SK-N-SH treated with all-trans-retinoic acid at 6 μM for 48 hours (cell line): ENCODE data around the gene TMEM236.

Experiments
- ATAC-seq: fragments of 200-7000 bp; cut with Tn5 transposase; 3 replicates; pipeline ENCODE4 v1.9.1; 2020; ENCODE audit warnings: mild to moderate bottlenecking, moderate library complexity
- ARNTL ChIP-seq: fragments of 450-650 bp; formaldehyde crosslinking; IDR thresholded peaks from 2 replicates; pipeline ENCODE4 v1.5.0; 2020; ENCODE audit warnings: low read depth, mild to moderate bottlenecking, moderate library complexity, borderline replicate concordance
- BACH2 ChIP-seq: fragments of 250-450 bp; sonication (Bioruptor Pico); IDR thresholded peaks from 2 replicates; pipeline ENCODE4 v1.9.0; 2021; ENCODE audit warnings: mild to moderate bottlenecking, borderline replicate concordance
- CREB5 ChIP-seq: fragments of 250-450 bp; sonication (Bioruptor Pico); IDR thresholded peaks from 2 replicates; pipeline ENCODE4 v1.5.1; 2020; ENCODE audit warnings: low read depth, mild to moderate bottlenecking, moderate library complexity
- CSDC2 ChIP-seq: fragments of 250-450 bp; sonication (Bioruptor Pico); IDR thresholded peaks from 2 replicates; pipeline ENCODE4 v1.5.0; 2020; ENCODE audit warnings: mild to moderate bottlenecking, moderate library complexity
- CSRNP3 ChIP-seq: fragments of 250-450 bp; sonication (Bioruptor Pico); IDR thresholded peaks from 2 replicates; pipeline ENCODE4 v1.5.1; 2021; ENCODE audit warnings: mild to moderate bottlenecking, moderate library complexity
- ESRRG ChIP-seq: fragments of 250-450 bp; sonication (Bioruptor Pico); IDR thresholded peaks from 2 replicates; pipeline ENCODE4 v1.6.1; 2021; ENCODE audit warnings: mild to moderate bottlenecking
- GLIS3 ChIP-seq: fragments of 250-450 bp; sonication (Bioruptor Pico); IDR thresholded peaks from 2 replicates; pipeline ENCODE4 v1.5.0; 2020; ENCODE audit warnings: mild to moderate bottlenecking, moderate library complexity
- ISL1 ChIP-seq: fragments of 250-450 bp; sonication (Bioruptor Pico); IDR thresholded peaks from 2 replicates; pipeline ENCODE4 v2.1.2; 2022; ENCODE audit warnings: mild to moderate bottlenecking, moderate library complexity
- OSR1 ChIP-seq: fragments of 250-450 bp; sonication (Bioruptor Pico); IDR thresholded peaks from 2 replicates; pipeline ENCODE4 v1.8.0; 2022; ENCODE audit warnings: moderate library complexity, mild to moderate bottlenecking, inconsistent platforms
- PATZ1 ChIP-seq: fragments of 250-450 bp; sonication (Bioruptor Pico); IDR thresholded peaks from 2 replicates; pipeline ENCODE4 v1.8.0; 2020; ENCODE audit warnings: mild to moderate bottlenecking, moderate library complexity, borderline replicate concordance
- PPARA ChIP-seq: fragments of 250-450 bp; sonication (Bioruptor Pico); IDR thresholded peaks from 2 replicates; pipeline ENCODE4 v1.5.0; 2020; ENCODE audit warnings: mild to moderate bottlenecking, borderline replicate concordance
- RARB ChIP-seq: fragments of 250-450 bp; sonication (Bioruptor Pico); IDR thresholded peaks from 2 replicates; pipeline ENCODE4 v1.8.0; 2021; ENCODE audit warnings: mild to moderate bottlenecking, moderate library complexity
- SNAI2 ChIP-seq: fragments of 250-450 bp; sonication (Bioruptor Pico); IDR thresholded peaks from 2 replicates; pipeline ENCODE4 v1.5.0; 2020; ENCODE audit warnings: mild to moderate bottlenecking, moderate library complexity
- TOX ChIP-seq: fragments of 250-450 bp; sonication (Bioruptor Pico); IDR thresholded peaks from 2 replicates; pipeline ENCODE4 v1.8.0; 2021; ENCODE audit warnings: mild to moderate bottlenecking, moderate library complexity, borderline replicate concordance
- ZC3H10 ChIP-seq: fragments of 250-450 bp; sonication (Bioruptor Pico); IDR thresholded peaks from 2 replicates; pipeline ENCODE4 v1.5.1; 2021; ENCODE audit warnings: mild to moderate bottlenecking, moderate library complexity
- ZFP3 ChIP-seq: fragments of 250-450 bp; sonication (Bioruptor Pico); IDR thresholded peaks from 2 replicates; pipeline ENCODE4 v1.5.0; 2020; ENCODE audit warnings: mild to moderate bottlenecking, moderate library complexity
- ZFP30 ChIP-seq: fragments of 450-650 bp; formaldehyde crosslinking; IDR thresholded peaks from 2 replicates; pipeline ENCODE4 v1.5.0; 2022; ENCODE audit warnings: mild to moderate bottlenecking, moderate library complexity
- ZNF565 ChIP-seq: fragments of 450-650 bp; formaldehyde crosslinking; conservative IDR thresholded peaks from 2 replicates; pipeline ENCODE4 v1.5.0; 2020; ENCODE audit warnings: low read depth, mild to moderate bottlenecking, moderate library complexity
- ZNF70 ChIP-seq: fragments of 450-650 bp; formaldehyde crosslinking; IDR thresholded peaks from 2 replicates; pipeline ENCODE4 v1.5.0; 2020; ENCODE audit warnings: mild to moderate bottlenecking, moderate library complexity
- ZNF8 ChIP-seq: fragments of 450-650 bp; formaldehyde crosslinking; IDR thresholded peaks from 2 replicates; pipeline ENCODE4 v1.5.0; 2020; ENCODE audit warnings: mild to moderate bottlenecking, moderate library complexity
- TF ChIP-seq, protein P1 (sequence below): fragments of 250-450 bp; sonication (Bioruptor Pico); IDR thresholded peaks from 2 replicates; pipeline ENCODE4 v1.5.0; 2020; ENCODE audit warnings: mild to moderate bottlenecking, moderate library complexity
- TF ChIP-seq, protein P2 (sequence below): fragments of 250-450 bp; sonication (Bioruptor Pico); IDR thresholded peaks from 2 replicates; pipeline ENCODE4 v1.8.0; 2021; ENCODE audit warnings: low read depth, mild to moderate bottlenecking, moderate library complexity, borderline replicate concordance

TMEM236 gene

DNA sequence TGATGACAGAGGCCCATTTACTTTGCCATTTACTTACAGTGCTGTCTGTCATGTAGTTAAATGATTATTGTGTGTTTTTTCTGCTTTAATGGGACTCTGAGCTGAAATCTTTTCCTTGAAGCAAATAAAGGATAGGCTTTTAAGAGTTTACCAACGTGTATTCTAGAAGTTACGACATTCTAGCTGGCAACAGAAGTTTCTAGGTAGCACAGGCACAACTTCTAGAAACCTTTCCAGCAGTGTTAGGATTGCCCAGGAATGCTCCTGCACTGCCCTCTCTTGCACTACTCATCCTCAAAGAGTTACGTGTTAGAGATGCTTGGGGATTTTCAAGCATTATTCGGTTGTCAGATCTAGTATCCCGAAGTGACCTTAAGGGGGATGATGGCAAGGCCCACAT, 42.5 kb upstream of the TMEM236 start:
- ATAC-seq, result no peak
- TF ChIP-seq ZC3H10 (CRISPR knock-in tag) (no peak), RARB (CRISPR knock-in tag) (no peak), ZFP3 (CRISPR knock-in tag) (no peak), PATZ1 (CRISPR knock-in tag) (no peak), OSR1 (CRISPR knock-in tag) (no peak), TOX (CRISPR knock-in tag) (no peak), BACH2 (CRISPR knock-in tag) (no peak), GLIS3 (CRISPR knock-in tag) (no peak), CREB5 (CRISPR knock-in tag) (no peak), ZFP30 (CRISPR knock-in tag) (no peak), CSRNP3 (CRISPR knock-in tag) (no peak), SNAI2 (CRISPR knock-in tag) (no peak), ESRRG (CRISPR knock-in tag) (no peak), ARNTL (no peak)
- TF ChIP-seq, protein P1, sequence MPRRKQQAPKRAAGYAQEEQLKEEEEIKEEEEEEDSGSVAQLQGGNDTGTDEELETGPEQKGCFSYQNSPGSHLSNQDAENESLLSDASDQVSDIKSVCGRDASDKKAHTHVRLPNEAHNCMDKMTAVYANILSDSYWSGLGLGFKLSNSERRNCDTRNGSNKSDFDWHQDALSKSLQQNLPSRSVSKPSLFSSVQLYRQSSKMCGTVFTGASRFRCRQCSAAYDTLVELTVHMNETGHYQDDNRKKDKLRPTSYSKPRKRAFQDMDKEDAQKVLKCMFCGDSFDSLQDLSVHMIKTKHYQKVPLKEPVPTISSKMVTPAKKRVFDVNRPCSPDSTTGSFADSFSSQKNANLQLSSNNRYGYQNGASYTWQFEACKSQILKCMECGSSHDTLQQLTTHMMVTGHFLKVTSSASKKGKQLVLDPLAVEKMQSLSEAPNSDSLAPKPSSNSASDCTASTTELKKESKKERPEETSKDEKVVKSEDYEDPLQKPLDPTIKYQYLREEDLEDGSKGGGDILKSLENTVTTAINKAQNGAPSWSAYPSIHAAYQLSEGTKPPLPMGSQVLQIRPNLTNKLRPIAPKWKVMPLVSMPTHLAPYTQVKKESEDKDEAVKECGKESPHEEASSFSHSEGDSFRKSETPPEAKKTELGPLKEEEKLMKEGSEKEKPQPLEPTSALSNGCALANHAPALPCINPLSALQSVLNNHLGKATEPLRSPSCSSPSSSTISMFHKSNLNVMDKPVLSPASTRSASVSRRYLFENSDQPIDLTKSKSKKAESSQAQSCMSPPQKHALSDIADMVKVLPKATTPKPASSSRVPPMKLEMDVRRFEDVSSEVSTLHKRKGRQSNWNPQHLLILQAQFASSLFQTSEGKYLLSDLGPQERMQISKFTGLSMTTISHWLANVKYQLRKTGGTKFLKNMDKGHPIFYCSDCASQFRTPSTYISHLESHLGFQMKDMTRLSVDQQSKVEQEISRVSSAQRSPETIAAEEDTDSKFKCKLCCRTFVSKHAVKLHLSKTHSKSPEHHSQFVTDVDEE, result no peak
- TF ChIP-seq, protein P2, sequence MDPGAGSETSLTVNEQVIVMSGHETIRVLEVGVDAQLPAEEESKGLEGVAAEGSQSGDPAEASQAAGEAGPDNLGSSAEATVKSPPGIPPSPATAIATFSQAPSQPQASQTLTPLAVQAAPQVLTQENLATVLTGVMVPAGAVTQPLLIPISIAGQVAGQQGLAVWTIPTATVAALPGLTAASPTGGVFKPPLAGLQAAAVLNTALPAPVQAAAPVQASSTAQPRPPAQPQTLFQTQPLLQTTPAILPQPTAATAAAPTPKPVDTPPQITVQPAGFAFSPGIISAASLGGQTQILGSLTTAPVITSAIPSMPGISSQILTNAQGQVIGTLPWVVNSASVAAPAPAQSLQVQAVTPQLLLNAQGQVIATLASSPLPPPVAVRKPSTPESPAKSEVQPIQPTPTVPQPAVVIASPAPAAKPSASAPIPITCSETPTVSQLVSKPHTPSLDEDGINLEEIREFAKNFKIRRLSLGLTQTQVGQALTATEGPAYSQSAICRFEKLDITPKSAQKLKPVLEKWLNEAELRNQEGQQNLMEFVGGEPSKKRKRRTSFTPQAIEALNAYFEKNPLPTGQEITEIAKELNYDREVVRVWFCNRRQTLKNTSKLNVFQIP (CRISPR knock-in tag), result no peak

GRCh38 chr10:17710181-17710580, 41.8 kb upstream of the TMEM236 start:
- no peak for ATAC-seq
- TF ChIP-seq ZNF565 (CRISPR knock-in tag) (no peak), GLIS3 (CRISPR knock-in tag) (no peak), CSRNP3 (CRISPR knock-in tag) (no peak), ARNTL (no peak), OSR1 (CRISPR knock-in tag) (no peak), ZNF8 (no peak), ISL1 (no peak), ZC3H10 (CRISPR knock-in tag) (no peak), CSDC2 (CRISPR knock-in tag) (no peak), PPARA (CRISPR knock-in tag) (no peak), ZNF70 (no peak), PATZ1 (CRISPR knock-in tag) (no peak), SNAI2 (CRISPR knock-in tag) (no peak)
- TF ChIP-seq, protein P1, result no peak
